Spinal cord (tissue), 10 donors: ENCODE measurements around the gene SPSB1. TPM values are rescaled to one million over a fixed set of nuclear protein-coding genes. Genes with fewer than 3 reads are reported as not detected.

Experiments used
- DNase-seq, 6 donors: peaks; one replicate each; pipeline versions ENCODE4 v3.0.0 to v3.0.0-alpha.2; 2013 to 2015; ENCODE audit warnings: low spot score in 6 of 6, low read depth in 4 of 6
- H3K27ac ChIP-seq: one replicate; pipeline ENCODE4 v1.5.1; 2013; ENCODE audit warnings: low read depth, low read length, control low read depth
- H3K27me3 ChIP-seq: one replicate; pipeline ENCODE4 v1.6.1; 2013; ENCODE audit warnings: low read length; ENCODE audit not compliant: control insufficient read depth, insufficient read depth
- H3K36me3 ChIP-seq: one replicate; pipeline ENCODE4 v1.6.1; 2013; ENCODE audit warnings: low read length; ENCODE audit not compliant: control insufficient read depth, insufficient read depth
- H3K4me1 ChIP-seq: one replicate; pipeline ENCODE4 v1.6.1; 2013; ENCODE audit warnings: low read length; ENCODE audit not compliant: control insufficient read depth, insufficient read depth
- H3K4me3 ChIP-seq: one replicate; pipeline ENCODE4 v1.5.1; 2013; ENCODE audit warnings: low read depth, low read length, control low read depth
- H3K9me3 ChIP-seq: one replicate; pipeline ENCODE4 v1.6.1; 2013; ENCODE audit warnings: low read length; ENCODE audit not compliant: control insufficient read depth, insufficient read depth
- WGBS: methylation state at CpG from one replicate; pipeline ENCODE4 v1.1.5; 2013; ENCODE audit warnings: missing lambda C conversion rate; ENCODE audit not compliant: insufficient coverage; 5-methylcytosine and 5-hydroxymethylcytosine counted together
- polyA plus RNA-seq, 2 donors: library from polyadenylated mRNA; unstranded; fragments of 120-200 nt; gene quantifications; one replicate each; pipeline ENCODE4 v1.2.1, GENCODE V29; 2013; ENCODE audit not compliant: insufficient read length in 2 of 2
- total RNA-seq, 2 donors: library from RNA; depleted of rRNA in 1 of 2; stranded (reverse); fragments of 120-200 nt in 1 of 2; fragments of >200 nt in 1 of 2; gene quantifications; one replicate each; pipeline versions ENCODE4 v1.2.3 to v1.2.4, GENCODE V29; 2013 to 2014
- donor health status: healthy.

Gene SPSB1
- total and polyA plus RNA-seq, 4 donors = 6.9 to 17.4 (median 12.8) TPM

DNA sequence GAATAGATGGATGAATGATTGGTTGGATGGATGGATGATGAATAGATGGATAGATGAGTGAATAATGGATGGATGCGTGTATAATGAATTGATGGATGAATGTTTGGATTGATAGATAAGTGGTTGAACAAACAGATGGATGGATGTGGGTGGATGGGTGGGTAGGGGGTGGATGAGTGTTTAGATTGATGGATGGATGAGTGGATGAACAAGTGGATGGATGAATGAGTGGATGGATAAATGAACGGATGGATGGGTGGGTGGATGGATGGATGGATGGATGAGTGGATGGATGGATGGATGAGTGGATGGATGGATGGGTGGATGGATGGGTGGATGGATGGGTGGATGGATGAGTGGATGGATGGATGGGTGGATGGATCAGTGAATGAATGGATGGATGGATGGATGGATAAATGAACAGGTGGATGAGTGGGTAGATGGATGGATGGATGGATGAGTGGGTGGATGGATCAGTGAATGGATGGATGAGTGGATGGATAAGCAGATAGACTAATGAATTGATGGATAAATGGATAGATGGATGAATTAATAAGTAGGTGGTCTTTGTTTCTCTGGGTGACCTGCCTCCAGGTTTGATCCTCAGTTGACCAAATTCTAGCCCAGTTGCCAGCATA, 64.3 kb downstream of the SPSB1 start:
- H3K9me3 ChIP-seq = no peaks in the 10 kb centered on the region
- H3K4me1 ChIP-seq = peaks cover 28% of the 10 kb centered on the region
- no peaks in the 10 kb centered on the region for H3K27me3 ChIP-seq
- H3K4me3 ChIP-seq = no peak overlapping the region
- peaks cover 56% of the 10 kb centered on the region for H3K36me3 ChIP-seq
- no peak for DNase-seq
- 97% methylated on average over 2 of the region's 2 CpGs for WGBS
- H3K27ac ChIP-seq = no peak overlapping the region

DNA sequence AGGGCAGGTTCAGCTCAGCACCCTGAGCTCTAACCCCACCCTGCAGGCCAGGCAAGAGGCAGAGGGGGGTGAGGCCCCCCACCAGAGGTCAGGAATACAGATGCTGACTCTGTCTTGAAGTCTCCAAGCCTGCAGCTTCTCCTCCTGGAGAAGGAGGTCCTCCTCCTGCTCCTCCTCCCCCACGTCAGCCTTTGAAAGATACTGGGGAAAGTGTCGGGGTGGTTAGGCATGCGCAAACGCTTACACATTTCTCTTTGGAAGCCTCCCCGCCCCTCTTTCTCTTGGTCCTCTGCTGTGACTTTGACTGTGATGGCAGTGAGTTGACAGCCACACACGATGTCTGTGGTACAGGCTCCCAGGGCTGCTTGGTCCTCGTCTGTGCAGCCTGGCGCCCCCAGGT, 65.3 kb downstream of the SPSB1 start:
- H3K27ac ChIP-seq = no peak overlapping the region
- no peak overlapping the region for H3K4me3 ChIP-seq
- H3K9me3 ChIP-seq = no peaks in the 10 kb centered on the region
- H3K27me3 ChIP-seq = no peaks in the 10 kb centered on the region
- WGBS = 84% methylated on average over 7 of the region's 8 CpGs
- no peak for DNase-seq
- peaks cover 28% of the 10 kb centered on the region for H3K4me1 ChIP-seq
- peaks cover 55% of the 10 kb centered on the region for H3K36me3 ChIP-seq

GRCh38 chr1:9360371-9361064, 67.8 kb downstream of the SPSB1 start:
- Histone ChIP-seq H3K27ac (no peak overlapping the region), H3K9me3 (no peaks in the 10 kb centered on the region)

DNA sequence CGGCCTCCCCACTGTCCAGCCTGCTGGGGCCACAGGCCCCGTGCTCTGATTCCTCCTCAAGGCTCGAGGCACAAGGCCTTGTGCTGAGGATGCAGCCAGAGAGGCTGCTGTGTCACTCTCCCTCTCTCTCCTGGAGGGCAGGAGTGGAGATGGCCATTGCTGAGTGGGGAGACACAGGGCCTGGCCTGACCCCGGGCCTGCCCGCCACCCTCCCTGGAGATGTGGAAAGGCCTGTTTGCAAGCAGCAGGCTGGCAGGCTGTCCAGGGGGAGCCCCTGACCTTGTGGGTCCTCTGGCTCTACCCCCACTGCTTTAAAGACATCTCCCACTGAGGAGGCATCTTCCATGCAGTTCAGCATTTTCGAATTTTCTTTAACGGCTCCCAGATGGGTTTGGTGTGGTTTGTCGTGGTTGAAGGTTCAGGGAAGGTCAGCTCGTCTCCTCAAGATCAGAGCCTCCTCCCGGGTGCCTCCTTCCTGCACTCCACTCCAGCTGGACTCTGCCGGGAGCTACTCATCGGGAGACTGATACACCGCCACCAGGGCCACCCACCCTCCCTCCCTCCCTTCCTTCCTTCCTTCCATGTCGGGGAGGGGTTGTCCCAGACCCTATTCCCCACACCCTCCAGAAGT, 69.1 kb downstream of the SPSB1 start:
- H3K9me3 ChIP-seq = no peaks in the 10 kb centered on the region
- DNase-seq = no peak
- H3K4me3 ChIP-seq = no peak overlapping the region
- 37% methylated on average over 2 of the region's 14 CpGs for WGBS
- H3K36me3 ChIP-seq = peaks cover 47% of the 10 kb centered on the region
- no peaks in the 10 kb centered on the region for H3K27me3 ChIP-seq
- no peak overlapping the region for H3K27ac ChIP-seq
- H3K4me1 ChIP-seq = peaks cover 22% of the 10 kb centered on the region

More at GRCh38 chr1:9360371-9361064, 67.8 kb downstream of the SPSB1 start:
- WGBS = 90% methylated on average over 16 of the region's 20 CpGs
- H3K4me1 ChIP-seq = peaks cover 22% of the 10 kb centered on the region
- peaks cover 54% of the 10 kb centered on the region for H3K36me3 ChIP-seq
- no peak overlapping the region for H3K4me3 ChIP-seq
- no peaks in the 10 kb centered on the region for H3K27me3 ChIP-seq
- DNase-seq = no peak

DNA sequence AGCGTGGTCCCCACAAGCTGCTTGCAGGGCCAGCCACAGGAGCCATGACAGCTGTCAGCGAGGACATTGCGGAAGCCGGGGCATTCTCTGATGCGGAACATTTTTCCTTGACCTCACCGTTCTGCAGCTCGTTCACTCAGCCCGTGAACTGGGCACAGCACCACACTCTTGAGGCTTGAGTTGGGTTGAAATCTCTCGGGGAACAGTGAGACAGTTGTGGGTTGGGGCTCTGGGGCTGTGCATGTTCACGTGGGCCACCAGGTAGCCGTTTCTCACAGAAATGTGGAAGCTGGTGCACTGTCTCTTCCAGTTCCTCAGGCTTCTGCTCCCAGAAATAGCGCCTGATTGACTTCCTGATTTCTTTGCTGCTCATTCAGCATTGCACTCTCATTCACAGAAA, 69.8 kb downstream of the SPSB1 start:
- no peak for DNase-seq
- H3K36me3 ChIP-seq = peaks cover 47% of the 10 kb centered on the region
- 80% methylated on average over 12 of the region's 12 CpGs for WGBS
- H3K27me3 ChIP-seq = no peaks in the 10 kb centered on the region
- H3K4me1 ChIP-seq = peaks cover 22% of the 10 kb centered on the region
- H3K27ac ChIP-seq = no peak overlapping the region
- no peak overlapping the region for H3K4me3 ChIP-seq
- no peaks in the 10 kb centered on the region for H3K9me3 ChIP-seq

DNA sequence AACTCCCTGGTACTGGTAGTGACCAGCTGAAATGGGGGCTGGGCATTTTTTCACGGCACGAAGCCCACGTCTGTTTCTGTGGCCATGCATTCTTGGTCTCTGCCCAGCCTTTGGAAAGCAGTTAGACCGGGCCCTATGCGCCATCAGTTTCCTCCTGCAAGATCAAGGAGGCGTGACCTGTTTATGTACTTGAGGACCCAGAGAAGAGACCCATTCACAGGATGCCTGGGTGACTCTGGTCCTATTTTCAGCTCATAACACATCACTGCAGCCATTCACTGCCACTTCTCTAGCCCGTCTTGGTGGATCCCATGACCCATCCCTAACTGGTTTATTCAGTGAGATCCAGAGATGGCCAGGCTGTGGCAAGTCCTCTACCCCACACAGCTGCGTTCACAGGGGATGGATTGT, 70.4 kb downstream of the SPSB1 start:
- DNase-seq = no peak
- H3K4me3 ChIP-seq = no peak overlapping the region
- no peak overlapping the region for H3K27ac ChIP-seq
- H3K4me1 ChIP-seq = peaks cover 22% of the 10 kb centered on the region
- peaks cover 46% of the 10 kb centered on the region for H3K36me3 ChIP-seq
- H3K27me3 ChIP-seq = no peaks in the 10 kb centered on the region
- WGBS = 82% methylated on average over 8 of the region's 8 CpGs
- no peaks in the 10 kb centered on the region for H3K9me3 ChIP-seq

DNA sequence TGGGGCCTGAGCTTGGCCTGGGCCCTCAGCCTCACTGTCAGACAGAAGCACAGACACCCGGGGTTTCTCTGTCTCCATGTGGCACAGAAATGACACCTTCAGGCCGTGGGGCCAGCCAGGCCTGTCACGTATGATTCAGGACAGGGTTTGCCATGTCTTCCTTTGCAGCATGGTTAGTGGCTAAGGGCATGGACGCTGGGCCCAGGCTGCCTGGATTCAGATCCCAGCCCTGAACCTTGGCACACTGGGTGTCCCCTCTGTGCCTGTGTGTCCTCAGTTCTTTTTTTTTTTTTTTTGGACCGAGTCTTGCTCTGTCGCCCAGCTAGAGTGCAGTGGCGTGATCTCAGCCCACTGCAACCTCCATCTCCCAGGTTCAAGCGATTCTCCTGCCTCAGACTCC, 73.6 kb downstream of the SPSB1 start:
- no peaks in the 10 kb centered on the region for H3K9me3 ChIP-seq
- H3K36me3 ChIP-seq = peaks cover 31% of the 10 kb centered on the region
- no peak overlapping the region for H3K4me3 ChIP-seq
- H3K27ac ChIP-seq = no peak overlapping the region
- WGBS = 88% methylated on average over 4 of the region's 8 CpGs
- no peaks in the 10 kb centered on the region for H3K27me3 ChIP-seq
- no peak for DNase-seq
- H3K4me1 ChIP-seq = peaks cover 21% of the 10 kb centered on the region

GRCh38 chr1:9366943-9367780, 74.5 kb downstream of the SPSB1 start:
- 93% methylated on average over 33 of the region's 34 CpGs for WGBS
- Histone ChIP-seq H3K27me3 (no peaks in the 10 kb centered on the region), H3K4me3 (no peak overlapping the region), H3K4me1 (peaks cover 22% of the 10 kb centered on the region), H3K36me3 (peaks cover 27% of the 10 kb centered on the region), H3K27ac (no peak overlapping the region), H3K9me3 (no peaks in the 10 kb centered on the region)
- no peak for DNase-seq

DNA sequence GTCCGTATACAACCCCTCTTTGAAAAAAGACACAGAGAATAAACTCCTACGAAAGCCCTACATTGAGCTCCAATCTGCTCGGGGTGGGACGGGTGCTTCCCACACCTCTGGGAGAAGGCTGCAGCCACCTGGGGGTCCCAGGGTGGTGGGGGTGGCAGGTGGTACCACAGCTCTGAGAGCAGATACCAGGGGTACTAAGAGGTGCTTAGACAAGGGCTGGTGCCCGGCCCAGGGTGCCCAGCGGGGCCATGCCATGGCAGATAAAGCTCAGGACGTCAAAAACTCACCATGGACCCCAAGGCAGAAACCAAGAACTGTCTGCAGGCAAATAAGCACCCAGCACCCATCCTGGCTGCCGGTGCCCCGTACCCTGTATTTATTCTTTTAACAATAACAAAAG, 75.1 kb downstream of the SPSB1 start:
- Histone ChIP-seq H3K4me1 (peaks cover 21% of the 10 kb centered on the region), H3K9me3 (no peaks in the 10 kb centered on the region), H3K27ac (no peak overlapping the region), H3K27me3 (no peaks in the 10 kb centered on the region), H3K4me3 (no peak overlapping the region), H3K36me3 (peaks cover 27% of the 10 kb centered on the region)
- WGBS = 94% methylated on average over 6 of the region's 9 CpGs
- DNase-seq = no peak
